ENCODE measurements around the gene WWTR1. TPM values are rescaled to one million over a fixed set of nuclear protein-coding genes. Genes with fewer than 3 reads are reported as not detected.

Gene WWTR1
- total and polyA plus RNA-seq, 2 donors from 2014 or later: 23.3 to 117 TPM

GRCh38 chr3:149538371-149538770, 119.5 kb downstream of the WWTR1 start:
- intact Hi-C loops (cut with DNase I): loop anchor here (10.0 kb wide), 1 partner anchor 116 kb away; the partner anchor contains the start of gene WWTR1
- no peak for TF ChIP-seq CTCF (IDR thresholded peaks at IDR 0.05; ENCODE audit: borderline replicate concordance, extremely low read depth, insufficient read depth)
- H3K9ac ChIP-seq (ENCODE audit: low read length in 3 of 3): no peak overlapping the region
- H3K36me3 ChIP-seq (ENCODE audit: control insufficient read depth in 2 of 3, insufficient read depth in 3 of 3, low read length in 3 of 3): peaks cover 0 to 10% (median 2%) of the 10 kb centered on the region in 3 donors
- no peaks in the 10 kb centered on the region for H3K9me3 ChIP-seq (ENCODE audit: control insufficient read depth in 2 of 3, insufficient read depth in 1 of 3, low read length in 3 of 3)
- no peak overlapping the region for H3K4me3 ChIP-seq (ENCODE audit: low read length in 3 of 3)
- no peak for FAIRE-seq
- DNase-seq: no peak
- no peaks in the 10 kb centered on the region for H3K27me3 ChIP-seq (ENCODE audit: control insufficient read depth, insufficient read depth, low read length)
- H3K27ac ChIP-seq (ENCODE audit: low read depth in 2 of 2, low read length in 2 of 2): no peak overlapping the region
- H3K4me1 ChIP-seq (ENCODE audit: control insufficient read depth in 2 of 3, insufficient read depth in 2 of 3, low read depth in 1 of 3, low read length in 3 of 3): peaks cover 9 to 36% (median 34%) of the 10 kb centered on the region in 3 donors

GRCh38 chr3:149536429-149536828, 121.4 kb downstream of the WWTR1 start:
- no peak for TF ChIP-seq CTCF (IDR thresholded peaks at IDR 0.05; ENCODE audit: borderline replicate concordance, extremely low read depth, insufficient read depth)
- peak; percentile 62 to 85 (median 71) for DNase-seq
- H3K27me3 ChIP-seq (ENCODE audit: control insufficient read depth, insufficient read depth, low read length): no peaks in the 10 kb centered on the region
- H3K36me3 ChIP-seq (ENCODE audit: control insufficient read depth in 2 of 3, insufficient read depth in 3 of 3, low read length in 3 of 3): peaks cover 0 to 9% (median 3%) of the 10 kb centered on the region in 3 donors
- H3K9me3 ChIP-seq (ENCODE audit: control insufficient read depth in 2 of 3, insufficient read depth in 1 of 3, low read length in 3 of 3): no peaks in the 10 kb centered on the region
- no peak overlapping the region for H3K4me3 ChIP-seq (ENCODE audit: low read length in 3 of 3)
- peak overlapping the region; percentile 3 to 54 for H3K27ac ChIP-seq (ENCODE audit: low read depth in 2 of 2, low read length in 2 of 2)
- peaks cover 6 to 31% (median 26%) of the 10 kb centered on the region in 3 donors for H3K4me1 ChIP-seq (ENCODE audit: control insufficient read depth in 2 of 3, insufficient read depth in 2 of 3, low read depth in 1 of 3, low read length in 3 of 3)
- H3K9ac ChIP-seq (ENCODE audit: low read length in 3 of 3): no peak overlapping the region
- intact Hi-C loops (cut with DNase I): loop anchor here (10.0 kb wide), 1 partner anchor 118 kb away; the partner anchor contains the start of gene WWTR1
- no peak for FAIRE-seq

- no peaks in the 10 kb centered on the region for H3K9me3 ChIP-seq (ENCODE audit: control insufficient read depth in 2 of 3, insufficient read depth in 1 of 3, low read length in 3 of 3)
- H3K4me1 ChIP-seq (ENCODE audit: control insufficient read depth in 2 of 3, insufficient read depth in 2 of 3, low read depth in 1 of 3, low read length in 3 of 3): peaks cover 6 to 31% (median 22%) of the 10 kb centered on the region in 3 donors
- FAIRE-seq (no peak), DNase-seq (no peak)
- intact Hi-C loops (cut with DNase I): loop anchor here (10.0 kb wide), 1 partner anchor 119 kb away; the partner anchor contains the start of gene WWTR1
- no peaks in the 10 kb centered on the region for H3K27me3 ChIP-seq (ENCODE audit: control insufficient read depth, insufficient read depth, low read length)
- peak overlapping the region in 1 of 2 donors; percentile 47 for H3K27ac ChIP-seq (ENCODE audit: low read depth in 2 of 2, low read length in 2 of 2)
- H3K9ac ChIP-seq (ENCODE audit: low read length in 3 of 3): no peak overlapping the region
- peaks cover 0 to 5% (median 3%) of the 10 kb centered on the region in 3 donors for H3K36me3 ChIP-seq (ENCODE audit: control insufficient read depth in 2 of 3, insufficient read depth in 3 of 3, low read length in 3 of 3)
- H3K4me3 ChIP-seq (ENCODE audit: low read length in 3 of 3): no peak overlapping the region
- no peak for TF ChIP-seq CTCF (IDR thresholded peaks at IDR 0.05; ENCODE audit: borderline replicate concordance, extremely low read depth, insufficient read depth)
Measured at GRCh38 chr3:149535333-149535685, 122.5 kb downstream of the WWTR1 start.
